GM18858 (cell line): Measurements from ENCODE around the gene PDIA5.

Experiments
- ATAC-seq: cut with Tn5 transposase; IDR thresholded peaks from one replicate; pipeline ENCODE4 v1.9.1; 2021; ENCODE audit not compliant: unreplicated experiment

Gene PDIA5

GRCh38 chr3:123070510-123070909 is 3.7 kb downstream of the PDIA5 start:
- no peak for ATAC-seq

GRCh38 chr3:123071146-123071545 is 4.3 kb downstream of the PDIA5 start:
- no peak for ATAC-seq

GRCh38 chr3:123071581-123071980 is 4.8 kb downstream of the PDIA5 start:
- no peak for ATAC-seq

- ATAC-seq = no peak
Observed at GRCh38 chr3:123072152-123072551, 5.3 kb downstream of the PDIA5 start.

- no peak for ATAC-seq
Observed at GRCh38 chr3:123072564-123072963, 5.7 kb downstream of the PDIA5 start.

- ATAC-seq = no peak
Observed at GRCh38 chr3:123075359-123075758, 8.5 kb downstream of the PDIA5 start.

- ATAC-seq = no peak
Observed at GRCh38 chr3:123076112-123076495, 9.3 kb downstream of the PDIA5 start.

- no peak for ATAC-seq
Observed at GRCh38 chr3:123076496-123077418, 9.9 kb downstream of the PDIA5 start.

- ATAC-seq = no peak
Observed at GRCh38 chr3:123078101-123078500, 11.3 kb downstream of the PDIA5 start.

GRCh38 chr3:123080864-123081562 is 14.2 kb downstream of the PDIA5 start:
- no peak for ATAC-seq

GRCh38 chr3:123081718-123082369 is 15.0 kb downstream of the PDIA5 start:
- ATAC-seq = no peak

GRCh38 chr3:123082370-123083065 is 15.7 kb downstream of the PDIA5 start:
- peak; percentile 68 for ATAC-seq

GRCh38 chr3:123083383-123084124 is 16.7 kb downstream of the PDIA5 start:
- no peak for ATAC-seq

- no peak for ATAC-seq
Observed at GRCh38 chr3:123084192-123084591, 17.4 kb downstream of the PDIA5 start.

- no peak for ATAC-seq
Observed at GRCh38 chr3:123084738-123085237, 18.0 kb downstream of the PDIA5 start.

- no peak for ATAC-seq
Observed at GRCh38 chr3:123085293-123085931, 18.6 kb downstream of the PDIA5 start.

- no peak for ATAC-seq
Observed at GRCh38 chr3:123085932-123086627, 19.3 kb downstream of the PDIA5 start.

- ATAC-seq = no peak
Observed at GRCh38 chr3:123088387-123088786, 21.6 kb downstream of the PDIA5 start.
